NT2/D1 (cell line): ENCODE data around the gene PLEKHB2.

Experiments
- YY1 ChIP-seq: IDR thresholded peaks from 2 replicates; pipeline ENCODE4 v1.6.1; 2011; ENCODE audit not compliant: insufficient read length, insufficient read depth
- ZNF274 ChIP-seq: IDR thresholded peaks from 2 replicates; pipeline ENCODE4 v1.6.1; 2011; ENCODE audit warnings: mild to moderate bottlenecking, low read depth, low read length

DNA sequence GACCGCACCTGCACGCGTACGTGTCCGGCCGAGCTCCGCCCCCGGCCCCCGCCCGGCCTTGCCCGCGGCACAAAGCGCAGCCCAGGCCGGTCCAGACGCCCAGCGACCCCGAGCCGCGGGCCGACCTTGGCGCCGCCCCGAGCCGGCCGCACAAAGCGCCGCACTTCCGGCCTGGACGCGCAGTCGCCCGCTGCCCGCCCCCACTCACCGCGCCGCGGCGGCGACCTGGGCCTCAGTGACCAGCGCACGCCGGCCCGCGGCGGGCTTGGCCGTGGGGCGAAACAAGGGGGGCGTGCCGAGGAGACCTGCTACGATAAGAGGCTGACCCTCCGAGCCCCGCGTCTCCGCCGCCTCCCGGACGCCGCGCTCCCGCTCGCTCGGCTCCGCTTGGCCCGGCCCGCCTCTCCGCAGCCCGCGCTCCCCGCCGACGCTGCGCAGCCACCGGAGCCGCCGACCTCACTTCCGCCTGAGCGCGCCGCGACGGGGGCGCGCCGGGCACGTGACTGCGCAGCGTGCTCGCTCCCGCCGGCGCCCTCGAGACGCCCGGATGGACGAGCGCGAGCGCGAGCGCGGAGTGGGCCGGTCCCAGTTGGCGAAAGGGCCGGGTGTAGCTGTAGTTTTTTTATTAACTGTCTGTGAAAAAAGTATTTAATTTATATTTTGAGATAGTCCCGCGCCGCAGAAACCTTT lies 12.0 kb upstream of the PLEKHB2 start, which contains the start of gene FAM168B:
- TF ChIP-seq ZNF274 (no peak), YY1 (no peak)
